ENCODE results near the gene DHX58. TPM values are rescaled to one million over a fixed set of nuclear protein-coding genes. Genes with fewer than 3 reads are reported as not detected.

DHX58 gene
- total RNA-seq, 1 donor from 2014 or later: not detected

GRCh38 chr17:42059815-42060214 is 52.7 kb downstream of the DHX58 start:
- Histone ChIP-seq H3K9ac (no peak overlapping the region), H3K4me2 (no peak overlapping the region), H4K20me1 (ENCODE audit: low read depth) (no peaks in the 10 kb centered on the region), H3K27me3 (no peaks in the 10 kb centered on the region), H3K36me3 (no peaks in the 10 kb centered on the region), H3K27ac (no peak overlapping the region), H3K4me3 (no peak overlapping the region), H3F3A (ENCODE audit: low read depth) (peaks cover 16% of the 10 kb centered on the region), H3K4me1 (peaks cover 33% of the 10 kb centered on the region), H2AFZ (replicated peaks) (no peak overlapping the region), H3K9me3 (ENCODE audit: low read depth) (no peaks in the 10 kb centered on the region), H3K79me2 (ENCODE audit: low read depth) (no peaks in the 10 kb centered on the region)
- Mint-ChIP-seq H3K9me3 (no peaks in the 10 kb centered on the region), H3K27me3 (ENCODE audit: insufficient read depth, low read depth) (peaks cover 15% of the 10 kb centered on the region), H3K27ac (no peak overlapping the region), H3K4me3 (no peak overlapping the region), H3K4me1 (peaks cover 54% of the 10 kb centered on the region), H3K36me3 (no peaks in the 10 kb centered on the region)
- peak; percentile 1 for DNase-seq (ENCODE audit: low spot score)
- TF ChIP-seq CTCF (IDR thresholded peaks at IDR 0.05): no peak
- TF ChIP-seq EZH2phosphoT487 (IDR thresholded peaks at IDR 0.05): no peak

DNA sequence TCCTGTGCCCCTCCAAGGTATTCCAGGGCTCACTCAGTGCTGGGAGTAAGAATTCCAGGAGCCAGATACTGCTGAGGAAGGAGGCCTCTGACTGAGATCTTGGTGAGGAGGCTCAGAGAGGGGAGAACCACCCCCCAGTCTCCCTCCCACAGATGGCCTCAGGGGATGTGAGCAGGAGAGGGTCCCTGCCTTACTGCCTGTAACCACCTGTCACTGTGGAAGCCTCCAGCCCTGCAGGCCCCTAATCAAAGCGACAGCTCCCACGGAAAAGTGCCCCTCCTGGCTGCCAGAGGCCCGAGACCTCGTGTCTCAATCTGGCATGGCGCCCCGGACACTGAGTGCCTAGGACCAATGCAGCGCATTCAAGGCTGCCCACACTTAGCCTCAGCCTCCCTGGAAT is 54.5 kb downstream of the DHX58 start:
- Histone ChIP-seq H3K9ac (no peak overlapping the region), H3K4me3 (no peak overlapping the region), H2AFZ (replicated peaks) (no peak overlapping the region), H3K79me2 (ENCODE audit: low read depth) (no peaks in the 10 kb centered on the region), H3K4me2 (no peak overlapping the region), H3K27me3 (peaks cover 11% of the 10 kb centered on the region), H3K4me1 (peaks cover 42% of the 10 kb centered on the region), H3K9me3 (ENCODE audit: low read depth) (no peaks in the 10 kb centered on the region), H4K20me1 (ENCODE audit: low read depth) (no peaks in the 10 kb centered on the region), H3K36me3 (no peaks in the 10 kb centered on the region), H3K27ac (no peak overlapping the region), H3F3A (ENCODE audit: low read depth) (peaks cover 24% of the 10 kb centered on the region)
- DNase-seq (ENCODE audit: low spot score): peak; percentile 1
- Mint-ChIP-seq H3K4me1 (peaks cover 52% of the 10 kb centered on the region), H3K9me3 (no peaks in the 10 kb centered on the region), H3K27me3 (ENCODE audit: insufficient read depth, low read depth) (peaks cover 13% of the 10 kb centered on the region), H3K36me3 (no peaks in the 10 kb centered on the region), H3K4me3 (no peak overlapping the region), H3K27ac (no peak overlapping the region)
- TF ChIP-seq EZH2 (IDR thresholded peaks at IDR 0.05) (no peak), EZH2phosphoT487 (IDR thresholded peaks at IDR 0.05) (no peak), CTCF (IDR thresholded peaks at IDR 0.05) (no peak)

DNA sequence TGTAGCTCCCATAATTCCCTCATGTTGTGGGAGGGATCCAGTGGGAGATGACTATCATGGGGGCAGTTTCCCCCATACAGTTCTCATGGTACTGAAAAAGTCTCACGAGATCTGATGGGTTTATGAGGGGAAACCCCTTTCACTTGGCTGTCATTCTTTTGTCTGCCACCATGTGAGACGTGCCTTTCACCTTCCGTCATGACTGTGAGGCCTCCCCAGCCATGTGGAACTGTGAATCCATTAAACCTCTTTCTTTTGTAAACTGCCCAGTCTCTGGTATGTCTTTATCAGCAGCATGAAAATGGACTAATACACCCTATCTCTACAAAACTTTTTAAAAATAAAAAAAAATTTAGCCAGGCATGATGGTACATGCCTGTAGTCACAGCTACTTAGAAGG is 55.9 kb downstream of the DHX58 start:
- DNase-seq (ENCODE audit: low spot score): no peak
- H3K9me3 ChIP-seq (ENCODE audit: low read depth): no peaks in the 10 kb centered on the region
- H3F3A ChIP-seq (ENCODE audit: low read depth): peaks cover 27% of the 10 kb centered on the region
- peak overlapping the region; percentile 76 for H3K27ac Mint-ChIP-seq
- H3K36me3 ChIP-seq: no peaks in the 10 kb centered on the region
- no peak overlapping the region for H3K4me3 Mint-ChIP-seq
- H3K27ac ChIP-seq: no peak overlapping the region
- H3K4me3 ChIP-seq: no peak overlapping the region
- H4K20me1 ChIP-seq (ENCODE audit: low read depth): no peaks in the 10 kb centered on the region
- H3K27me3 Mint-ChIP-seq (ENCODE audit: insufficient read depth, low read depth): peaks cover 19% of the 10 kb centered on the region
- no peaks in the 10 kb centered on the region for H3K36me3 Mint-ChIP-seq
- H3K4me1 Mint-ChIP-seq: peaks cover 48% of the 10 kb centered on the region
- H3K27me3 ChIP-seq: peaks cover 14% of the 10 kb centered on the region
- H3K9me3 Mint-ChIP-seq: no peaks in the 10 kb centered on the region
- no peak overlapping the region for H3K9ac ChIP-seq
- H3K4me2 ChIP-seq: no peak overlapping the region
- no peaks in the 10 kb centered on the region for H3K79me2 ChIP-seq (ENCODE audit: low read depth)
- no peak for TF ChIP-seq EZH2 (IDR thresholded peaks at IDR 0.05)
- no peak for TF ChIP-seq EZH2phosphoT487 (IDR thresholded peaks at IDR 0.05)
- no peak for TF ChIP-seq CTCF (IDR thresholded peaks at IDR 0.05)
- H2AFZ ChIP-seq (replicated peaks): no peak overlapping the region
- peaks cover 28% of the 10 kb centered on the region for H3K4me1 ChIP-seq

Data from neural progenitor cell (in vitro differentiated cells).